Stimulated activated CD4-positive, alpha-beta T cell treated with anti-CD3 and anti-CD28 coated beads, Interleukin-1b, Interleukin-23, amount 100 ng/mL, for 24 hours (primary cell): ENCODE data around the gene BTBD19.

Experiments
- DNase-seq, 4 experiments: peaks; one replicate each; pipeline ENCODE4 v3.0.0-alpha.2; 2020; ENCODE audit warnings: low read depth in 4 of 4, low spot score in 1 of 4

Gene BTBD19

GRCh38 chr1:44855742-44856141 is 47.4 kb downstream of the BTBD19 start:
- DNase-seq = no peak

DNA sequence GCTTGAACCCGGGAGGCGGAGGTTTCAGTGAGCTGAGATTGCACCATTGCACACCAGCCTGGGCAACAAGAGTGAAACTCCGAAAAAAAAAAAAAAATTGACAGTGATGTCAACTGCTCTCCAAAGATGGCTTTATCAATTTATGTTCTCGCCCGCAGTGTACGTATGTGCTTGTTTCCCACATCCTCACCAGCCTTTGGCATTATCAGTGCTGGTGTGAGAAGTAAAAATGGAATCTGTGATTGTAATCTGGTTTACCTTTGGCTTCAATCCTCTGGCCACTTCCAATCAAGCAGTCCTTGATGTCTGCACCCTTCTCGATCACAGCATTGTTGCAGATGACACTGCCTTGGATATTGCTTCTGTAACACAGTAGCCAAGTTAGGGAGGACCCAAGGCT is 49.1 kb downstream of the BTBD19 start:
- DNase-seq = no peak

DNA sequence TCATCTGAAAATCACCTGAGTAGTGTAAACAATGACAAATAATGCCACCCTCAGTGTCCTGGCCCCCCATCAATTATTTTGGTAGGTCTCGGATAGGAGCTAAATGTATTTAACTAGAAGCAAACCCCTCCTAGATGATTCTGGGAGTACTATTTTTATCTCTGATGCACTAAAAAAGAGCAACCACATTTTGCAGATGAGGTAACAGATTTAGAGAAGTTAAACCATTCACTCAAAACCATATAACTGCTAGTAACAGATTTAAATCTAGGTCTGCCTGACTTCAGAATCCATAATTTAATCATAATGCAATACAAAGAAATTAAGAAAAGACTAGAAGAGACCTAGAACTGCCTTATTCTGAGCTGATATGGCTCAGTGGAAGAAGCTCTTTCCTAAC is 52.0 kb downstream of the BTBD19 start:
- no peak for DNase-seq

- DNase-seq = no peak
Measured at GRCh38 chr1:44860891-44861425, 52.6 kb downstream of the BTBD19 start.

GRCh38 chr1:44862829-44863401 is 54.6 kb downstream of the BTBD19 start:
- DNase-seq = no peak
